ENCODE measurements around the gene FBP2. TPM values are rescaled to one million over a fixed set of nuclear protein-coding genes. Genes with fewer than 3 reads are reported as not detected.

FBP2 gene
- total RNA-seq, 4 donors from 2014 or later = 1.5 TPM; not detected in 3

GRCh38 chr9:94612071-94612470 lies 18.4 kb upstream of the FBP2 start:
- WGBS, 2 donors = 82 to 85% methylated on average over 7 of the region's 7 CpGs
- intact Hi-C loops (cut with DNase I; ENCODE audit: low total_unique reads) = no loop called here

GRCh38 chr9:94611638-94612068 lies 18.0 kb upstream of the FBP2 start:
- intact Hi-C loops (cut with DNase I; ENCODE audit: low total_unique reads) = no loop called here

More at GRCh38 chr9:94612071-94612470, 18.4 kb upstream of the FBP2 start:
- TF ChIP-seq CTCF (IDR thresholded peaks at IDR 0.05) (no peak), POLR2A (IDR thresholded peaks at IDR 0.05) (no peak)
- no peak for DNase-seq (ENCODE audit: low spot score in 2 of 2)
- no peak overlapping the region for H3K4me3 ChIP-seq (ENCODE audit: low read depth, poor library complexity, severe bottlenecking)

GRCh38 chr9:94610181-94610606 lies 16.6 kb upstream of the FBP2 start:
- no peak for DNase-seq (ENCODE audit: low spot score in 2 of 2)
- 74 to 80% methylated on average over 6 of the region's 6 CpGs for WGBS, 2 donors
- intact Hi-C loops (cut with DNase I; ENCODE audit: low total_unique reads) = no loop called here
- TF ChIP-seq POLR2A (IDR thresholded peaks at IDR 0.05) (no peak), CTCF (IDR thresholded peaks at IDR 0.05) (no peak)
- H3K4me3 ChIP-seq (ENCODE audit: low read depth, poor library complexity, severe bottlenecking) = no peak overlapping the region

More at GRCh38 chr9:94611638-94612068, 18.0 kb upstream of the FBP2 start:
- DNase-seq (ENCODE audit: low spot score in 2 of 2) = no peak
- WGBS, 2 donors = 86 to 87% methylated on average over 3 of the region's 3 CpGs
- TF ChIP-seq CTCF (IDR thresholded peaks at IDR 0.05) (no peak), POLR2A (IDR thresholded peaks at IDR 0.05) (no peak)
- no peak overlapping the region for H3K4me3 ChIP-seq (ENCODE audit: low read depth, poor library complexity, severe bottlenecking)

- H3K4me3 ChIP-seq (ENCODE audit: low read depth, poor library complexity, severe bottlenecking) = no peak overlapping the region
- TF ChIP-seq CTCF (IDR thresholded peaks at IDR 0.05) (no peak), POLR2A (IDR thresholded peaks at IDR 0.05) (no peak)
- intact Hi-C loops (cut with DNase I; ENCODE audit: low total_unique reads) = no loop called here
- DNase-seq (ENCODE audit: low spot score in 2 of 2) = no peak
- 94 to 97% methylated on average over 8 of the region's 8 CpGs for WGBS, 2 donors
Measured at GRCh38 chr9:94607423-94607691, 13.7 kb upstream of the FBP2 start.

GRCh38 chr9:94606646-94607422 lies 13.2 kb upstream of the FBP2 start:
- no peak for TF ChIP-seq POLR2A (IDR thresholded peaks at IDR 0.05)
- TF ChIP-seq CTCF (IDR thresholded peaks at IDR 0.05) = no peak
- DNase-seq (ENCODE audit: low spot score in 2 of 2) = no peak
- H3K4me3 ChIP-seq (ENCODE audit: low read depth, poor library complexity, severe bottlenecking) = no peak overlapping the region
- 88% methylated on average over 24 of the region's 24 CpGs for WGBS, 2 donors
- intact Hi-C loops (cut with DNase I; ENCODE audit: low total_unique reads) = no loop called here

Data from lower leg skin (tissue), 4 donors.